Skeletal muscle cell (primary cell): ENCODE measurements around the gene FEM1B.

ENCODE experiments used
- DNase-seq: peaks from one replicate; pipeline ENCODE4 v3.0.0-alpha.2; 2010; ENCODE audit warnings: low read depth
- H3K4me3 ChIP-seq: 2 replicates; pipeline ENCODE4 v1.5.1; 2011; ENCODE audit warnings: low read depth, mild to moderate bottlenecking, control low read depth, low read length, moderate library complexity

The FEM1B gene

GRCh38 chr15:68302729-68303128, 25.2 kb downstream of the FEM1B start:
- H3K4me3 ChIP-seq, result no peak overlapping the region
- DNase-seq, result no peak

DNA sequence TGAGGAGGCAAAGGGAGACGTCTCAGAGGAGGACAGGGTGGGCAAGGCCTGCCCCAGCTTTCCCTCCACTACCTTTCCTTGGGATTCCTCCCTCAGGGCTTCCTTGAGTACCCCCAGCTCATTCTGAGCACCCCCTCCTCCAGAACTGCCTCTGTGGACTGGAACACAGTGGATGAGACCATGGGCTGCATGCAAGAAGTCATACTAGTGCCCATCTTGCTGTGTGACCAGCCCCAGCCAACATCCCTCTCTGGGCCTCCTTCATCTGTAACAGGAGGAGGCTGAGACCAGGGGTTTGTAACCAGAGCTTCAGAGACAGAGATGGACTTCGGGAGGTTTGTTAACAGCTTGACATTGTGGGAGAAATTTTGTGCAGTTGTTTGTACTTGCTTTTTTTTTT, 25.6 kb downstream of the FEM1B start:
- DNase-seq, result no peak
- H3K4me3 ChIP-seq, result no peak overlapping the region

DNA sequence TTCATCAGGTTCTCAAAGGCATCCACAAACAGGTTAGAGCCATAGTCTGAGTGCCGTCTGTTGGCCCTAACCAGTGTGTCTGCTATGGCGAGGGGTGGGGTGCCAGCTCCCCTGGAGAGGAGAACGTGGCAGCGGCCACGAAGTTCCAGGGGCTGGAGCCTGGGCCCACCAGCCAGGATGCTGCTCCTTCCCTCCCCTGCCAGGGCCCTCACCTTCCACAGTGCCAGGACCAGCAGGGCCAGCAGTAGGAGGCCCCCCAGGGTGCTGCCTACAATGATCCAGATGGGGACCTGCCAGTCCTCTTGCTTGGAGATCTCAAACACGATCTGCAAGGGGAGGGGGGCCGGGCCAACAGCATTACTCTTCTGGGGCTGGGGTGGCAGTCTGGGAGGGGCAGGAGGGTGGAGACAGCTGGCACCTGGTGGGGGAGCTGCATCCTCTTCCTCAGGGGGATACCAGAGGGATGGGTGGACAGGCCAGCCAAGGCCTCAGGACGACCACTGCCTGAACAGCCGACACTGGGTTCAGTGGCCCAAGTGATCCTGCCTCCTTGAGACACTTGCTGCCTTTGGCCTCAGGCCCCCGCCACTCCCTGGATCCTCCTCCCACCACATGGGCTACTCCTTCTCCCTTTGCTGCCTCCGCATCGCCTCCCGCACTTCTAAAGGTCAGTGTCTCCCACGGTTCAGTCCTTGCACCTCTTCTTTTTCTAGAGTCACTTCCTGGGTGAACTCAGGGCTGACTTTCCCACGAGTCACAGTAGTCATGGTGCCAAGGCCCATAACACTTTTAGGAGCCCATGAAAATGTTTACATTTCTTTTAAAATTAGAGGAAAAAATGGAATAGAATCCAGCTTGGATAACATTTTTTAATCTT, 26.3 kb downstream of the FEM1B start:
- DNase-seq, result no peak
- H3K4me3 ChIP-seq, result no peak overlapping the region

GRCh38 chr15:68304589-68305337, 27.2 kb downstream of the FEM1B start:
- no peak overlapping the region for H3K4me3 ChIP-seq
- no peak for DNase-seq

DNA sequence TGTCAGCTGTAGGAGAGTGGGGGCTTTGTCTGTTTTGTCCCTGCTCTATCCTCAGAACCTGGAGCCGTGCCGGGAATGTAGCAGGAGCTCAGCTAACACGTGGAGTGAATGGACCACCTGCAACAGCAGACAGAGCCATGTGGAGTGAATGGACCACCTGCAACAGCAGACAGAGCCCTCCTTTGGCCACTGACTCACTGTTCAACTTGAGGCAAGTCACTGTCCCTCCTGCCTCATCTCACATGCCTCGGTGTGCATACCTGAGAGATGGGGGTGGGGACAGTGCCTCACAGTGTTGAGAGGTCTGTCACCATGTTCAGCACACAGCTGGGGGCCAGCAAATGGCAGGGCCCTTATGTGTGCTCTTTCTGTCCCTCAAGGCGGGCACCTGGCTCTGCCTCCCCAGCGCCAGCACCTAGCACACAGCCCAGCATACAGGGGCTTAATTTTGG, 27.9 kb downstream of the FEM1B start:
- no peak for DNase-seq
- no peak overlapping the region for H3K4me3 ChIP-seq

DNA sequence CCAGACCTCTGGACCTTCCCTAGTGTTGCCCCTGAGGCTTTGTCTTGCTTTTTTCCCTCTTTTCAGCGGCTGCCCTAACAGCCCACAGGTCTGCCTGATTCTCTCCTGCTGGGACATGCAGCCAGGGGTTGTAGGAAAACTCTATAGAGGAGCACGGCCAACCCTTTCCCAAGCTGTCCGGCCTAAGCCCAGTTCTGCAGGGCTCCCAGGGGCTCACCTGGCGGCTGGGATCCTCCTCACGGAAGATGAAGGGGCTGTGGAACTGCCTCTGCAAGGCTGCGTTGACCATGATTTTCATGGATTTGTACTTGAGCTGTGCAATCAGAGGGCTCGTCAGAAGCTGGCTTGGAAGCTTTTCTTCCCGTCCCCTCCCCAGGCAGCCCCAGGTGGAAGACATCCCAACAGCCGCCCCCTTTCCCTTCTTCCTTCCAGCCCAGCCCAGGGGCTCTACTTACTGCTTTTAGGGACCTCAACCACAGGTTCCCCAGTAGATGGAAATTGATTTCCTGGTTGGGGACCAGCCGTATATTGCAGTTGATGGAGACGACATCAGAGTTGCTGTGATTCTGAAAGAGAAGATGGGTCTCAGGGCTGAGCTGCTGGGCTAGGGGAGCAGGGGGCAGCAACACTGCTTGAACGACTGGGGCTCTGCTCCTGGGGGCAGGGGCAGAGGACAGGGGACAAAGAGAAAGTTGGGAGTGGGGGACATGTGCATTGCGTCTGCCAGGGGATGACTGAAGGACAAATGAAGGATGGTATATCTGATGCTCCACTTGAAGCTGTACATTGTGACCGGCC, 29.8 kb downstream of the FEM1B start:
- DNase-seq, result no peak
- H3K4me3 ChIP-seq, result no peak overlapping the region

GRCh38 chr15:68309024-68309423, 31.5 kb downstream of the FEM1B start:
- no peak for DNase-seq

GRCh38 chr15:68310178-68310803, 32.7 kb downstream of the FEM1B start:
- DNase-seq, result no peak
- H3K4me3 ChIP-seq, result no peak overlapping the region

More at GRCh38 chr15:68309024-68309423, 31.5 kb downstream of the FEM1B start:
- no peak overlapping the region for H3K4me3 ChIP-seq

DNA sequence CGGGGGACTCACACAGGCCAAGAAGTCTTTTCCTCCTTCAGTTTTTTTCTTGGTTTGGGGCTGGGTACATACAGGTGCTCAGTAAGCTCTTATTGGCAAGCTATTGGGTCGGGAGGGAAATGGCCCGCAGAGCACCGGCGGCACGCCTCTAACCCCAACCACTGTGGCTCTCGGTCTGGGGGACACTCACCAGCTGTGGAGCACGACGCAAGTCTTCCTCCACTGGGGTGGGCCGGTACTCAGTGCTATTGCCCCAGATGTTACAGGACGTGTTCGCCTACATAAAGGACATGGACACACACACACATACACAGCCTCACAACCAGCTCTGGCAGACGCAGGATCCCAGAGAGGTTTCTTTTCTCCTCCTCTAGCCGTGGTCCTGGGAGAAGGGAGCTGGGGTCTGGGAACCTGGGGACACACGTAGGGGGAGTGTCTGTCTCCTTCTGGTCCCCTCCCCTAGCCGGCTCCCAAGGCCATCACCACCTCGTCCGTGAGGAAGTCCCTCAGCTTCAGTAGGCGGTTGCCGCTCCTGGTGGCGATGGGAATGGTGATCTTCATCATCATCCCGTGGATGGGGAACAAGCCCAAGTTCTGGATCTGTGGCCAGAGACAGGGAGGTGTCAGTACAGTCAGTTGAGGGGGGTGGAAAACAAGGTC, 33.4 kb downstream of the FEM1B start:
- DNase-seq, result no peak
- H3K4me3 ChIP-seq, result no peak overlapping the region

DNA sequence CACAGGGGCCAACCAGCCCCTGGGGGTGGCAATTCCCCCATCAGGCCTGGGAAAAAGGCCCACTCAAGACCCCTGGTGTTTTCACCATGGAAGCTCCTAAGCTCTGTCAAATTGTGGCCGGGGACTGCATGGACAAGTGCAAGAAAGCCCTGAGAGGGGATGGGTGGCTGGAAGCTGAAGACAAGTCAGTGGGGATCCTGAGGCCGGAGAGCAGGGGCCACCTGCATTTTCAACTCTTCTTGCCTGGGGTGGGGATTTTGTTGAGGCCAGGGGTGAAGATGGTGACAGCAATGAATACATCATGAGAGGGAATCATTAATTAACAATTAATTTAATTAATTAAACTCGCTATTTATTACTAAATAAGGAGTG, 33.9 kb downstream of the FEM1B start:
- H3K4me3 ChIP-seq, result no peak overlapping the region
- no peak for DNase-seq

DNA sequence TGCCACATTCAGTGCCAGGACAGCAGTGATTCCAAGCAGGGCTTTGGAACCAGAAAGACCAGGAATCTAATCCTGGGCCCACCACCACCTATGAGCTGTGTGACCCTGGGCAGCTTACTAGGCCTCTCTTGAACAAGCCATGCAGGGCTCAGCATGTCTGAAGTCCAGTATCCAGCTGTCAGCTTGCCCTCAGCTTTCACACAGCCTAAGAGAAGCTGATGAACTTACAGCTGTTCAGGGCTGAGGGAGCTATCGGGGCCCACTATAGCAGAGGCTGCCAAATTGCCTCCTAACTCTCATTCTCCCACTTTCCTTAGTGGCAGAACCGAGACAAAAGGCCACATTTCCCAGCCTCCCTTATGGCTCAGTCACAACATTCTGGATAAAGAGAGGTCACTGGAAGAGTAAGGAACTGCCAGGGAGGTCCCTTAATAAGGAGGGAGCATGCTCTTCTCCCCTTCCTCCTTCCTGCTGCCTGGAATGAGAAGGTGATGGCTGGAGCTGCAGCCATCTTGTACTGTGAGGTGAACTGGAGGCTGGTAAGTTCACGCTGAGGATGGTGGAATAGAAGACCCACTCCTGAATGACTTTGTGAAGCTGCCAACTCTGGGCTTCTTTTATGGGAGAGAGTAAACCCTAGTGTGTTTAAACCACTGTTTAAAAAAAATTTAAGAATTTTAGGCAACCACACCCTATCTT, 34.5 kb downstream of the FEM1B start:
- H3K4me3 ChIP-seq, result no peak overlapping the region
- no peak for DNase-seq

- DNase-seq, result peak; percentile 25
- H3K4me3 ChIP-seq, result no peak overlapping the region
Observed at GRCh38 chr15:68312701-68313204, 35.2 kb downstream of the FEM1B start.

- DNase-seq, result no peak
- H3K4me3 ChIP-seq, result no peak overlapping the region
Observed at GRCh38 chr15:68313501-68314410, 36.2 kb downstream of the FEM1B start.

GRCh38 chr15:68314563-68314962, 37.0 kb downstream of the FEM1B start:
- DNase-seq, result peak; percentile 39
- no peak overlapping the region for H3K4me3 ChIP-seq

DNA sequence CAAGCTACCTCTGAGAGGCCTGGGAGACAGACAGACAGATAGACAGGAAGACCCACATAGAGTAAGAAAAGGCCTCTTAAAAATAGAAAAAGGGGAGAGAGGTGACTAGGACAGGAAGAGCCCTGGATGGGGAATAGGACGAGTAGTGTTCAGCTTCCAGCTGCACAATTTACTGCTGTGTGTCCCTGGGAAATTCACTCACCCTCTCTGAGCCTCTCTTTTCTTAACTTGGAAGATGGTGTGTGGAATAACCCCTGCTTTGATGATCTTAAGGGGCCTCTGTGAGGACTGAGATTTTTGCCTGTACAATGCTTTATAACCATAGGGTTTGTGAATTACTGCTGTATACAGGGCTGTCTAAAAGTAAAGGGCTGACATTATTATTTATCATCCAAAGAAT, 37.5 kb downstream of the FEM1B start:
- no peak for DNase-seq
- H3K4me3 ChIP-seq, result no peak overlapping the region

DNA sequence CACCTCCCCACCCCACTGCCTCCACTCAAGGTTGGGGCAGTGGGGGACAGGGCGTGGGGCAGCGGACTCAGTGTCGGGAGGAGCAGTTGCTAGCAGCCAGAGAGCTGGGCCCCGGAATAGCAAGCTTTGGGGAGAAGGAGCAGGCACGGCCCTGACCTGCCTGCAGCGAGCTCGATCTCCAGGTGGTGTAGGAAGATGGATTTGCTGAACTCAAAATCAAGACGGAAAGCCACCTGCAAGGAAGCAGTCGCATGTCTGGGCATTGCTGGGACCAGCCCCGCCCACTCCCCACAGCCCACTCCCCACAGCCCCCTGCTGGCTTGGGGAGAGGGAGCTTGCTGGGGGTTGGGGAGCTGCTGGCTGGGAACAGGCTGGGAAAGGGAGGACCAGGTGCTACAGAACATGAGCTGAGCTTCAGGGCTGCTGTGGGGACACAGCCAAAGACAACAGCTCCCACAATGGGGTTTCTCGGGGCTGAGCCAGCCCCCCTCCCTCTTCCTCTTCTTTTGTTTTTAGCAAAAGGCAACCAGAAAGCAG, 38.0 kb downstream of the FEM1B start:
- H3K4me3 ChIP-seq, result no peak overlapping the region
- no peak for DNase-seq
